ENCODE data around the gene UTS2B. TPM values are rescaled to one million over a fixed set of nuclear protein-coding genes. Genes with fewer than 3 reads are reported as not detected.

UTS2B gene
- total and polyA plus RNA-seq, 2 of the 13 experiments (the other 11 are each of a cell fraction or from before 2014, with no cell fraction given), result 0.03 to 0.46 TPM

GRCh38 chr3:191290311-191291025 lies 39.9 kb downstream of the UTS2B start (continued):
- no peak for TF ChIP-seq JUN (CRISPR knock-in tag; IDR thresholded peaks at IDR 0.05)

- 58% methylated on average over 2 of the region's 2 CpGs for WGBS (ENCODE audit: low lambda C conversion rate)
- Histone ChIP-seq H3K4me3 (replicated peaks in 1 of 3; ENCODE audit: insufficient read depth in 1 of 3, low read depth in 2 of 3, low read length in 3 of 3) (no peak overlapping the region), H4K20me1 (ENCODE audit: insufficient read depth, low read length) (no peaks in the 10 kb centered on the region), H3K4me1 (ENCODE audit: insufficient read depth, low read length) (no peaks in the 10 kb centered on the region), H3K36me3 (replicated peaks in 1 of 2; ENCODE audit: control insufficient read depth in 1 of 2, insufficient read depth in 2 of 2, low read length in 2 of 2) (no peaks in the 10 kb centered on the region), H3K27me3 (ENCODE audit: control insufficient read depth in 1 of 2, insufficient read depth in 2 of 2, low read length in 2 of 2) (no peaks in the 10 kb centered on the region), H2AFZ (ENCODE audit: low read length) (no peak overlapping the region), H3K4me2 (ENCODE audit: low read depth, low read length) (no peak overlapping the region), H3K9ac (ENCODE audit: insufficient read depth, low read depth, low read length) (no peak overlapping the region), H3K79me2 (ENCODE audit: insufficient read depth, low read length) (no peaks in the 10 kb centered on the region), H3K9me3 (ENCODE audit: low read length) (no peaks in the 10 kb centered on the region), H3K27ac (ENCODE audit: extremely low read length, insufficient read depth, low read length) (no peak overlapping the region)
- BruUV-seq (replicated peaks), result no TSS peak
- intact Hi-C loops (cut with micrococcal nuclease; ENCODE audit: unreplicated experiment), result no loop called here
- in situ Hi-C loops (cut with HindIII; ENCODE audit: extremely low pct_ligation_motif_present, low pct_unique_long_range_greater_than_20kb), result no loop called here
- no peak for FAIRE-seq
- no peak for ATAC-seq
- CTCF ChIA-PET (ENCODE audit: low intra/inter-chr PET ratio, low total read pairs), result no interaction called here
- POLR2A ChIA-PET, result no interaction called here
- no peak for DNase-seq (ENCODE audit: low spot score)
- TF ChIP-seq ETS1 (CRISPR knock-in tag; IDR thresholded peaks at IDR 0.05), result no peak
- no peak for TF ChIP-seq GATAD2A (CRISPR knock-in tag; IDR thresholded peaks at IDR 0.05)
- no peak for TF ChIP-seq ZFP36L2 (CRISPR knock-in tag; IDR thresholded peaks at IDR 0.05)
- TF ChIP-seq, protein P1, sequence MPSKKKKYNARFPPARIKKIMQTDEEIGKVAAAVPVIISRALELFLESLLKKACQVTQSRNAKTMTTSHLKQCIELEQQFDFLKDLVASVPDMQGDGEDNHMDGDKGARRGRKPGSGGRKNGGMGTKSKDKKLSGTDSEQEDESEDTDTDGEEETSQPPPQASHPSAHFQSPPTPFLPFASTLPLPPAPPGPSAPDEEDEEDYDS (CRISPR knock-in tag; IDR thresholded peaks at IDR 0.05), result no peak
- TF ChIP-seq ZNF792 (CRISPR knock-in tag; IDR thresholded peaks at IDR 0.05), result no peak
- TF ChIP-seq ZNF746 (CRISPR knock-in tag; IDR thresholded peaks at IDR 0.05), result no peak
- TF ChIP-seq ZNF570 (CRISPR knock-in tag; IDR thresholded peaks at IDR 0.05; ENCODE audit: borderline replicate concordance), result no peak
- TF ChIP-seq MXD4 (CRISPR knock-in tag; IDR thresholded peaks at IDR 0.05), result no peak
- TF ChIP-seq ERF (CRISPR knock-in tag; IDR thresholded peaks at IDR 0.05), result no peak
- TF ChIP-seq KLF16 (CRISPR knock-in tag; IDR thresholded peaks at IDR 0.05), result no peak
Observed at GRCh38 chr3:191283400-191283799, 46.9 kb downstream of the UTS2B start.
